Endothelial cell of umbilical vein (primary cell): ENCODE results near the gene KLF13. TPM values are rescaled to one million over a fixed set of nuclear protein-coding genes. Genes with fewer than 3 reads are reported as not detected.

Source experiments
- BruUV-seq: library from RNA; stranded (reverse); fragments of 400-500 nt; replicated peaks from 2 replicates; lab custom pipeline; 2021; lab: Mats Ljungman, UMichigan
- CTCF ChIA-PET: fragments of 300-600, 350-600 bp; sonication (Branson Sonifier 250); formaldehyde crosslinking; loops from one replicate; lab custom pipeline; 2021; ENCODE audit warnings: antibody characterized with exemption, inconsistent platforms; lab: Charles Lee
- POLR2A ChIA-PET: fragments of 300-600, 350-600 bp; sonication (Branson Sonifier 250); formaldehyde crosslinking; loops from one replicate; lab custom pipeline; 2021; ENCODE audit warnings: antibody characterized with exemption, inconsistent platforms; lab: Charles Lee
- DNase-seq: peaks from one replicate; pipeline ENCODE4 v3.0.0-alpha.2; 2011; ENCODE audit warnings: low read depth, low spot score
- FAIRE-seq: peaks from 2 replicates; lab custom pipeline; 2011; peaks lifted over from hg19 to GRCh38; lab: Jason Lieb, UNC
- H2AFZ ChIP-seq: 2 replicates; pipeline ENCODE4 v1.6.0; 2012; ENCODE audit warnings: low read depth, low read length, control low read depth, inconsistent platforms
- H3K27ac ChIP-seq: 2 replicates; pipeline ENCODE4 v1.5.1; 2011; ENCODE audit warnings: low read depth, mild to moderate bottlenecking, control low read depth, low read length, moderate library complexity; ENCODE audit not compliant: insufficient read depth
- H3K27me3 ChIP-seq, 2 experiments: 2 replicates each; pipeline versions ENCODE4 v1.6.0 to v1.6.1; 2011; ENCODE audit warnings: low read length in 2 of 2, mixed read lengths in 1 of 2; ENCODE audit not compliant: control insufficient read depth in 2 of 2, insufficient read depth in 2 of 2
- H3K36me3 ChIP-seq, 2 experiments: 2 replicates in 1 of 2; 3 replicates in 1 of 2; pipeline ENCODE4 v1.5.1; 2011; ENCODE audit warnings: low read length in 2 of 2, mild to moderate bottlenecking in 1 of 2, moderate library complexity in 1 of 2; ENCODE audit not compliant: control insufficient read depth in 2 of 2, insufficient read depth in 2 of 2; ENCODE audit errors: extremely low read depth in 1 of 2
- H3K4me1 ChIP-seq: 3 replicates; pipeline ENCODE4 v1.5.1; 2011; ENCODE audit warnings: mild to moderate bottlenecking, low read length; ENCODE audit not compliant: control insufficient read depth, insufficient read depth; ENCODE audit errors: extremely low read depth
- H3K4me2 ChIP-seq: 2 replicates; pipeline ENCODE4 v1.6.1; 2011; ENCODE audit warnings: low read length, control low read depth, mixed read lengths; ENCODE audit not compliant: insufficient read depth
- H3K4me3 ChIP-seq, 3 experiments: fragments of 200-600 bp in 1 of 3; sonication (generic), shearing (Covaris generic) in 1 of 3; replicated peaks in 1 of 3; 2 replicates each; pipeline ENCODE4 v1.5.1; 2011 to 2016; ENCODE audit warnings: control low read depth in 3 of 3, low read length in 3 of 3, mild to moderate bottlenecking in 2 of 3, inconsistent platforms in 1 of 3, low read depth in 1 of 3, moderate library complexity in 1 of 3; ENCODE audit not compliant: insufficient read depth in 1 of 3
- H3K79me2 ChIP-seq: 2 replicates; pipeline ENCODE4 v1.6.0; 2012; ENCODE audit warnings: low read length, inconsistent platforms; ENCODE audit not compliant: control insufficient read depth, insufficient read depth
- H3K9ac ChIP-seq: replicated peaks from 2 replicates; pipeline ENCODE3; 2011; ENCODE audit warnings: low read length, control low read depth; ENCODE audit not compliant: insufficient read depth; ENCODE audit errors: extremely low read depth
- H3K9me1 ChIP-seq: replicated peaks from 3 replicates; pipeline ENCODE4 v1.6.0; 2011; ENCODE audit warnings: mild to moderate bottlenecking, low read length; ENCODE audit not compliant: control insufficient read depth, insufficient read depth; ENCODE audit errors: extremely low read depth
- H3K9me3 ChIP-seq: replicated peaks from 2 replicates; pipeline ENCODE4 v1.5.1; 2012; ENCODE audit warnings: low read length, inconsistent platforms; ENCODE audit not compliant: control insufficient read depth, insufficient read depth
- H4K20me1 ChIP-seq: replicated peaks from 2 replicates; pipeline ENCODE3; 2011; ENCODE audit warnings: mild to moderate bottlenecking, low read length; ENCODE audit not compliant: control insufficient read depth, insufficient read depth; ENCODE audit errors: extremely low read depth
- FOS ChIP-seq: IDR thresholded peaks from 2 replicates; pipeline ENCODE4 v1.6.1; 2011; ENCODE audit warnings: mild to moderate bottlenecking, low read length, moderate library complexity, borderline replicate concordance; ENCODE audit not compliant: insufficient read depth
- GATA2 ChIP-seq: IDR thresholded peaks from 2 replicates; pipeline ENCODE4 v1.7.0; 2011; ENCODE audit warnings: low read depth, mild to moderate bottlenecking, moderate library complexity, mixed read lengths, low read length; ENCODE audit not compliant: insufficient read length, insufficient read depth
- JUN ChIP-seq: IDR thresholded peaks from 2 replicates; pipeline ENCODE4 v1.6.1; 2011; ENCODE audit warnings: borderline replicate concordance, low read depth; ENCODE audit not compliant: insufficient read length, insufficient read depth
- POLR2A ChIP-seq: IDR thresholded peaks from 2 replicates; pipeline ENCODE4 v1.6.1; 2012; ENCODE audit warnings: low read depth, mild to moderate bottlenecking, control low read depth, low read length
- POLR2AphosphoS5 ChIP-seq: IDR thresholded peaks from 2 replicates; pipeline ENCODE4 v1.6.1; 2012; ENCODE audit warnings: low read depth, mild to moderate bottlenecking, control low read depth, low read length, moderate library complexity; ENCODE audit not compliant: insufficient read depth
- dilution Hi-C: fragments of 300-500 bp; cut with MboI; formaldehyde crosslinking; loops from one replicate; pipeline ENCODE4 v1.15.0; 2019; ENCODE audit warnings: low sequenced_read_pairs; ENCODE audit not compliant: extremely low pct_ligation_motif_present
- intact Hi-C: fragments of 100-400 bp; cut with micrococcal nuclease; formaldehyde crosslinking; loops from one replicate; pipeline ENCODE4 v1.10.0; 2022
- polyA plus RNA-seq, 4 experiments: library from polyadenylated mRNA; depleted of rRNA in 3 of 4; stranded (reverse) in 3 of 4; unstranded in 1 of 4; fragments of >200 nt; gene quantifications; 2 replicates each; pipeline versions ENCODE4 v1.2.1 to v1.2.3, GENCODE V29; 2011 to 2012; ENCODE audit warnings: missing spikeins in 1 of 4
- total RNA-seq: library from RNA; stranded (reverse); gene quantifications from 2 replicates; pipeline ENCODE4 v1.2.3, GENCODE V29; 2021
- TF ChIP-seq, protein P1 (sequence below): IDR thresholded peaks from 2 replicates; pipeline ENCODE4 v1.6.1; 2011; ENCODE audit not compliant: insufficient read depth, insufficient read length

Gene KLF13
- total and polyA plus RNA-seq, 2 donors (not counting 3 experiments of a cell fraction or from before 2014, with no cell fraction given) = 10.1 to 31.9 TPM

- FAIRE-seq (no peak), DNase-seq (no peak)
- Histone ChIP-seq H3K9me3 (no peaks in the 10 kb centered on the region), H3K9me1 (no peaks in the 10 kb centered on the region), H3K36me3 (no peaks in the 10 kb centered on the region), H3K4me2 (no peak overlapping the region), H3K4me1 (peaks cover 8% of the 10 kb centered on the region), H3K9ac (no peak overlapping the region), H3K27me3 (peaks cover 1 to 2% of the 10 kb centered on the region in 2 experiments), H3K79me2 (no peaks in the 10 kb centered on the region), H4K20me1 (no peaks in the 10 kb centered on the region), H3K27ac (no peak overlapping the region), H3K4me3 (no peak overlapping the region), H2AFZ (no peak overlapping the region)
- TF ChIP-seq, protein P1, sequence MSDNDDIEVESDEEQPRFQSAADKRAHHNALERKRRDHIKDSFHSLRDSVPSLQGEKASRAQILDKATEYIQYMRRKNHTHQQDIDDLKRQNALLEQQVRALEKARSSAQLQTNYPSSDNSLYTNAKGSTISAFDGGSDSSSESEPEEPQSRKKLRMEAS = no peak
- TF ChIP-seq POLR2AphosphoS5 (no peak), FOS (no peak), POLR2A (no peak), JUN (no peak), GATA2 (no peak)
- CTCF ChIA-PET = interaction anchor here (1.0 to 4.6 kb wide), 5 partner anchors 18 to 164 kb away, joined by 3 to 34 read pairs (median 3); no protein-coding TSS in a partner anchor
- POLR2A ChIA-PET = no interaction called here
- dilution Hi-C loops (loop anchor here (25.0 kb wide), 1 partner anchor 112 kb away; no protein-coding TSS in a partner anchor), intact Hi-C loops (loop anchor here (10.0 kb wide), 1 partner anchor 541 kb away; no protein-coding TSS in a partner anchor)
- no TSS peak for BruUV-seq
Observed at GRCh38 chr15:31324186-31324585, 2.4 kb upstream of the KLF13 start.
